K562 (cell line): ENCODE results near the gene RAI14. TPM values are rescaled to one million over a fixed set of nuclear protein-coding genes. Genes with fewer than 3 reads are reported as not detected.

Experiments used
- CBFA2T2 ChIP-seq: fragments of 450-650 bp; conservative IDR thresholded peaks from 2 replicates; pipeline ENCODE4 v1.6.1; 2017; ENCODE audit warnings: mild to moderate bottlenecking
- CBX3 ChIP-seq, 2 experiments: IDR thresholded peaks; 1 replicate in 1 of 2; 2 replicates in 1 of 2; pipeline ENCODE4 v1.6.1; 2012; ENCODE audit warnings: inconsistent platforms in 2 of 2, low read length in 2 of 2, borderline replicate concordance in 1 of 2, control low read depth in 1 of 2
- DDX20 ChIP-seq: fragments of 450-650 bp; IDR thresholded peaks from 2 replicates; pipeline ENCODE4 v1.6.1; 2016; ENCODE audit warnings: missing genetic modification characterization, low read depth, mild to moderate bottlenecking, missing compliant biosample characterization, moderate library complexity
- GTF2A2 ChIP-seq: IDR thresholded peaks from 2 replicates; pipeline ENCODE4 v1.6.1; 2016; ENCODE audit warnings: mild to moderate bottlenecking, missing genetic modification characterization, missing compliant biosample characterization
- JUNB ChIP-seq: fragments of 450-650 bp; formaldehyde crosslinking; conservative IDR thresholded peaks from 2 replicates; pipeline ENCODE4 v1.4.0; 2020; ENCODE audit warnings: mild to moderate bottlenecking
- KDM5B ChIP-seq: fragments of 200-600 bp; sonication (generic); IDR thresholded peaks from 2 replicates; pipeline ENCODE4 v1.6.1; 2012; ENCODE audit warnings: low read depth, mild to moderate bottlenecking, moderate library complexity, low read length, control low read depth, inconsistent platforms; ENCODE audit not compliant: insufficient replicate concordance
- NEUROD1 ChIP-seq: fragments of 150-350 bp; IDR thresholded peaks from 2 replicates; pipeline ENCODE4 v1.6.1; 2014; ENCODE audit warnings: borderline replicate concordance, low read length, low read depth; ENCODE audit not compliant: partially characterized antibody
- RERE ChIP-seq: sonication (generic); formaldehyde crosslinking; IDR thresholded peaks from 2 replicates; pipeline ENCODE4 v1.8.0; 2023; ENCODE audit warnings: missing genetic modification reagents, mild to moderate bottlenecking, borderline replicate concordance
- SFPQ ChIP-seq: fragments of 200-400 bp; formaldehyde crosslinking; IDR thresholded peaks from 2 replicates; pipeline ENCODE4 v1.6.1; 2017; ENCODE audit warnings: mild to moderate bottlenecking, low read depth, low read length, moderate library complexity
- polyA plus RNA-seq, 8 experiments: library from polyadenylated mRNA; depleted of rRNA in 4 of 8; stranded (reverse) in 5 of 8; unstranded in 3 of 8; fragments of >200 nt; fragmentation: Nextera tagmentation in 2 of 8; fragmentation: Illumina TruSeq in 1 of 8; extraction: Ambion mirVana in 2 of 8; extraction: Trizol in 1 of 8; gene quantifications; 2 replicates each; pipeline versions ENCODE4 v1.2.1 to v1.2.3, GENCODE V29; 2011 to 2014; ENCODE audit warnings: inconsistent platforms in 1 of 8, missing spikeins in 1 of 8
- total RNA-seq, 7 experiments: library from RNA; depleted of rRNA in 6 of 7; stranded (reverse); fragments of >200 nt in 6 of 7; fragmentation: Illumina TruSeq in 2 of 7; extraction: Trizol in 2 of 7; gene quantifications; 2 replicates each; pipeline versions ENCODE4 v1.2.1 to v1.2.3, GENCODE V29; 2011 to 2021; ENCODE audit warnings: low replicate concordance in 1 of 7
- TF ChIP-seq, protein P1 (sequence below), 2 experiments: fragments of 450-650 bp; IDR thresholded peaks; 2 replicates each; pipeline ENCODE4 v1.6.1; 2016; ENCODE audit warnings: mild to moderate bottlenecking in 2 of 2, borderline replicate concordance in 1 of 2, low read depth in 1 of 2, moderate library complexity in 1 of 2

The RAI14 gene
- total and polyA plus RNA-seq, 9 of the 15 experiments (the other 6 are each of a cell fraction or from before 2014, with no cell fraction given) = 11.3 to 82.5 (median 34.8) TPM

GRCh38 chr5:34866989-34867471 is 210.9 kb downstream of the RAI14 start (continued):
- TF ChIP-seq, protein P1, sequence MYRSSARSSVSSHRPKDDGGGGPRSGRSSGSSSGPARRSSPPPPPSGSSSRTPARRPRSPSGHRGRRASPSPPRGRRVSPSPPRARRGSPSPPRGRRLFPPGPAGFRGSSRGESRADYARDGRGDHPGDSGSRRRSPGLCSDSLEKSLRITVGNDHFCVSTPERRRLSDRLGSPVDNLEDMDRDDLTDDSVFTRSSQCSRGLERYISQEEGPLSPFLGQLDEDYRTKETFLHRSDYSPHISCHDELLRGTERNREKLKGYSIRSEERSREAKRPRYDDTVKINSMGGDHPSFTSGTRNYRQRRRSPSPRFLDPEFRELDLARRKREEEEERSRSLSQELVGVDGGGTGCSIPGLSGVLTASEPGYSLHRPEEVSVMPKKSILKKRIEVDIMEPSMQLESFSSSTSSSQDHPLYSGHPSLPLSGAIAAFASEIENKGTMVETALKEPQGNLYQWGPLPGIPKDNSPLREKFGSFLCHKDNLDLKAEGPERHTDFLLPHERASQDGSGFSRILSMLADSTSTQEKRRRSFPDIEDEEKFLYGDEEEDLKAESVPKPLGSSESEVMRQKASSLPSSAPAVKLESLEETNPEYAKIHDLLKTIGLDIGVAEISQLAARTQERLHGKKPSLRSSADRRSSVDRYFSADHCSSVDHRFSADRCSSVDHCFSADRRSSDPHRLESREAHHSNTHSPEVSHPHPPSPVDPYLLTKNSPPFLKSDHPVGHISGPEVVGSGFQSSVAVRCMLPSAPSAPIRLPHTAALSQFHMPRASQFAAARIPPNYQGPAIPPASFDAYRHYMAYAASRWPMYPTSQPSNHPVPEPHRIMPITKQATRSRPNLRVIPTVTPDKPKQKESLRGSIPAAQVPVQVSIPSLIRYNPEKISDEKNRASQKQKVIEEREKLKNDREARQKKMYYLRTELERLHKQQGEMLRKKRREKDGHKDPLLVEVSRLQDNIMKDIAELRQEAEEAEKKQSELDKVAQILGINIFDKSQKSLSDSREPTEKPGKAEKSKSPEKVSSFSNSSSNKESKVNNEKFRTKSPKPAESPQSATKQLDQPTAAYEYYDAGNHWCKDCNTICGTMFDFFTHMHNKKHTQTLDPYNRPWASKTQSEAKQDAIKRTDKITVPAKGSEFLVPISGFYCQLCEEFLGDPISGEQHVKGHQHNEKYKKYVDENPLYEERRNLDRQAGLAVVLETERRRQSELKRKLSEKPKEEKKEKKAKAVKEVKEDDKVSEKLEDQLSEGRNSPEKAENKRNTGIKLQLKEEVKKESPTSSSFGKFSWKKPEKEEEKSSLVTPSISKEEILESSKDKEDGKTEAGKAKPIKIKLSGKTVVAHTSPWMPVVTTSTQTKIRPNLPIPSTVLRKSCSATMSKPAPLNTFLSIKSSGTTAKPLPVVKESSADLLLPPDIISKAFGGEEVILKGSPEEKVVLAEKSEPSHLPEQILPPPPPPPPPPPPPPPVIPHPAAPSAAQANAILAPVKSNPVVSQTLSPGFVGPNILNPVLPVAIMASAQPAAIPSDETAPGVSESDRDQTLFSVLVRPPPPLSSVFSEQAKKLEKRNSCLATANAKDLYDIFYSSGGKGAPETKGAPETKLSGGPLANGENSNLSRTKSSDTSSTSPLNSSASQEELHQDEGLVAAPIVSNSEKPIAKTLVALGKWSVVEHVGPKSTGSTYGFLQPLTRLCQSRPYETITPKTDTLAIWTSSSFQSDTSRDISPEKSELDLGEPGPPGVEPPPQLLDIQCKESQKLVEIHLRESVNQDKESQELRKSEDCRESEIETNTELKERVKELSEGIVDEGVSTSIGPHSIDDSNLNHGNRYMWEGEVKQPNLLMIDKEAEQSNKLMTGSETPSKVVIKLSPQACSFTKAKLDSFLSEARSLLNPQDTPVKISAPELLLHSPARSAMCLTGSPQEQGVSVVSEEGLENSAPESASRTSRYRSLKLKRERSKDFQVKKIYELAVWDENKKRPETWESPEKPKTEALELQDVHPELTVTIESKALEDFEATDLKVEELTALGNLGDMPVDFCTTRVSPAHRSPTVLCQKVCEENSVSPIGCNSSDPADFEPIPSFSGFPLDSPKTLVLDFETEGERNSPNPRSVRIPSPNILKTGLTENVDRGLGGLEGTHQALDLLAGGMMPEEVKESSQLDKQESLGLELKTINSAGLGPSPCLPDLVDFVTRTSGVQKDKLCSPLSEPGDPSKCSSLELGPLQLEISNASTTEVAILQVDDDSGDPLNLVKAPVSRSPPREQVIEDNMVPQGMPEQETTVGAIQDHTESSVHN (IDR thresholded peaks at IDR 0.05; ENCODE audit: borderline replicate concordance in 1 of 2, low read depth in 1 of 2) = peak in 1 of 2 experiments; percentile 14; a peak in 1 of 4 replicates
- TF ChIP-seq RERE = no peak
- no peak for TF ChIP-seq CBFA2T2
- no peak for TF ChIP-seq NEUROD1
- no peak for TF ChIP-seq SFPQ
- TF ChIP-seq CBX3 (IDR thresholded peaks at IDR 0.05; ENCODE audit: borderline replicate concordance in 1 of 2, low read length in 2 of 2) = peak in 1 of 2 experiments; percentile 68; a peak in 1 of 3 replicates
- TF ChIP-seq DDX20 (tag) = 0 out of 2 replicates have a peak, but pooled peaks have one; percentile 40
- TF ChIP-seq JUNB = no peak
- TF ChIP-seq KDM5B = no peak
- TF ChIP-seq GTF2A2 (tag) = no peak
